IPS-20b (cell line): Measurements from ENCODE around the gene PRXL2C.
"Not testable (repeated sequence)": the region's sequence is repeated elsewhere in the genome, so short reads cannot be mapped to it uniquely, and the experiment has no call there.

ENCODE experiments used
- H3K27ac ChIP-seq: one replicate; pipeline ENCODE4 v1.5.1; 2013; ENCODE audit warnings: low read length
- H3K27me3 ChIP-seq: 2 replicates; pipeline ENCODE4 v1.6.1; 2013; ENCODE audit warnings: mild to moderate bottlenecking, low read length, inconsistent platforms; ENCODE audit not compliant: insufficient read depth
- H3K36me3 ChIP-seq: 2 replicates; pipeline ENCODE4 v1.6.1; 2013; ENCODE audit warnings: low read depth, mild to moderate bottlenecking, inconsistent platforms, low read length, moderate library complexity; ENCODE audit not compliant: insufficient read depth
- H3K4me1 ChIP-seq: 2 replicates; pipeline ENCODE4 v1.6.1; 2013; ENCODE audit warnings: mild to moderate bottlenecking, control low read depth, inconsistent platforms, low read length, moderate library complexity; ENCODE audit not compliant: insufficient read depth
- H3K4me3 ChIP-seq: 2 replicates; pipeline ENCODE4 v1.5.1; 2013; ENCODE audit warnings: mild to moderate bottlenecking, low read length, inconsistent platforms
- H3K9ac ChIP-seq: 2 replicates; pipeline ENCODE4 v1.6.1; 2013; ENCODE audit warnings: low read depth, mild to moderate bottlenecking, inconsistent platforms, low read length, moderate library complexity
- H3K9me3 ChIP-seq: 2 replicates; pipeline ENCODE4 v1.6.1; 2013; ENCODE audit warnings: mild to moderate bottlenecking, low read depth, low read length, inconsistent platforms; ENCODE audit not compliant: insufficient read depth

Gene PRXL2C

GRCh38 chr9:96667363-96667728 is 12.2 kb upstream of the PRXL2C start:
- Histone ChIP-seq H3K9ac (no peak overlapping the region), H3K4me3 (no peak overlapping the region), H3K4me1 (no peaks in the 10 kb centered on the region)

GRCh38 chr9:96666653-96667362 is 11.7 kb upstream of the PRXL2C start:
- H3K9me3 ChIP-seq, H3K4me3 ChIP-seq, H3K36me3 ChIP-seq, H3K9ac ChIP-seq, H3K27me3 ChIP-seq, H3K27ac ChIP-seq, H3K4me1 ChIP-seq: not testable (repeated sequence)

More at GRCh38 chr9:96667363-96667728, 12.2 kb upstream of the PRXL2C start:
- no peak overlapping the region for H3K27ac ChIP-seq
- no peaks in the 10 kb centered on the region; the same call in 1 of the 2 replicates for H3K9me3 ChIP-seq
- H3K27me3 ChIP-seq = no peaks in the 10 kb centered on the region
- H3K36me3 ChIP-seq = no peaks in the 10 kb centered on the region

GRCh38 chr9:96665789-96666188 is 10.7 kb upstream of the PRXL2C start:
- no peak overlapping the region for H3K9ac ChIP-seq
- no peaks in the 10 kb centered on the region for H3K27me3 ChIP-seq
- H3K36me3 ChIP-seq = no peaks in the 10 kb centered on the region
- no peak overlapping the region for H3K4me3 ChIP-seq
- no peaks in the 10 kb centered on the region for H3K9me3 ChIP-seq
- H3K4me1 ChIP-seq = no peaks in the 10 kb centered on the region
- H3K27ac ChIP-seq = no peak overlapping the region

GRCh38 chr9:96663506-96664120 is 8.5 kb upstream of the PRXL2C start:
- no peaks in the 10 kb centered on the region for H3K36me3 ChIP-seq
- H3K27ac ChIP-seq = no peak overlapping the region
- H3K9ac ChIP-seq = no peak overlapping the region
- H3K9me3 ChIP-seq = no peaks in the 10 kb centered on the region
- H3K4me3 ChIP-seq = no peak overlapping the region
- H3K4me1 ChIP-seq = no peaks in the 10 kb centered on the region
- no peaks in the 10 kb centered on the region for H3K27me3 ChIP-seq

GRCh38 chr9:96661711-96662110 is 6.6 kb upstream of the PRXL2C start:
- Histone ChIP-seq H3K4me3 (no peak overlapping the region), H3K4me1 (no peaks in the 10 kb centered on the region), H3K9ac (no peak overlapping the region)

GRCh38 chr9:96660692-96661248 is 5.7 kb upstream of the PRXL2C start:
- no peak overlapping the region for H3K27ac ChIP-seq
- H3K4me3 ChIP-seq = no peak overlapping the region
- no peaks in the 10 kb centered on the region for H3K9me3 ChIP-seq
- H3K4me1 ChIP-seq = no peaks in the 10 kb centered on the region; the same call in 1 of the 2 replicates
- no peaks in the 10 kb centered on the region for H3K36me3 ChIP-seq
- peaks cover 17% of the 10 kb centered on the region for H3K27me3 ChIP-seq
- no peak overlapping the region for H3K9ac ChIP-seq

More at GRCh38 chr9:96661711-96662110, 6.6 kb upstream of the PRXL2C start:
- H3K36me3 ChIP-seq = no peaks in the 10 kb centered on the region
- no peaks in the 10 kb centered on the region for H3K9me3 ChIP-seq
- H3K27me3 ChIP-seq = peaks cover 8% of the 10 kb centered on the region; the same call in 1 of the 2 replicates
- no peak overlapping the region for H3K27ac ChIP-seq

GRCh38 chr9:96654450-96655197 is 493 bp downstream of the PRXL2C start:
- Histone ChIP-seq H3K9me3 (no peaks in the 10 kb centered on the region), H3K9ac (peak overlapping the region; percentile 47; the same call in 1 of the 2 replicates), H3K27ac (no peak overlapping the region), H3K27me3 (peaks cover 18% of the 10 kb centered on the region), H3K4me1 (no peaks in the 10 kb centered on the region; the same call in 1 of the 2 replicates), H3K4me3 (peak overlapping the region; percentile 69), H3K36me3 (no peaks in the 10 kb centered on the region; the same call in 1 of the 2 replicates)

- H3K27me3 ChIP-seq = peaks cover 9% of the 10 kb centered on the region
- H3K9me3 ChIP-seq = no peaks in the 10 kb centered on the region
- no peaks in the 10 kb centered on the region; the same call in 1 of the 2 replicates for H3K4me1 ChIP-seq
- no peak overlapping the region for H3K9ac ChIP-seq
- H3K36me3 ChIP-seq = no peaks in the 10 kb centered on the region; the same call in 1 of the 2 replicates
- H3K27ac ChIP-seq = no peak overlapping the region
- no peak overlapping the region for H3K4me3 ChIP-seq
These were observed 3.5 kb downstream of the PRXL2C start for GRCh38 chr9:96651626-96652025.

GRCh38 chr9:96649620-96650324 is 5.3 kb downstream of the PRXL2C start:
- H3K36me3 ChIP-seq = peaks cover 3% of the 10 kb centered on the region; the same call in 1 of the 2 replicates
- H3K4me3 ChIP-seq = no peak overlapping the region
- H3K27me3 ChIP-seq = no peaks in the 10 kb centered on the region
- H3K27ac ChIP-seq = no peak overlapping the region
- no peaks in the 10 kb centered on the region for H3K4me1 ChIP-seq
- H3K9me3 ChIP-seq = no peaks in the 10 kb centered on the region
- no peak overlapping the region for H3K9ac ChIP-seq

GRCh38 chr9:96646081-96646991 is 8.8 kb downstream of the PRXL2C start:
- no peak overlapping the region for H3K27ac ChIP-seq
- no peaks in the 10 kb centered on the region for H3K9me3 ChIP-seq
- peaks cover 3% of the 10 kb centered on the region; the same call in 1 of the 2 replicates for H3K36me3 ChIP-seq
- no peak overlapping the region for H3K4me3 ChIP-seq
- no peaks in the 10 kb centered on the region for H3K4me1 ChIP-seq
- no peak overlapping the region for H3K9ac ChIP-seq
- no peaks in the 10 kb centered on the region for H3K27me3 ChIP-seq
